ENCODE results near the gene TMEM41A.

Gene TMEM41A

DNA sequence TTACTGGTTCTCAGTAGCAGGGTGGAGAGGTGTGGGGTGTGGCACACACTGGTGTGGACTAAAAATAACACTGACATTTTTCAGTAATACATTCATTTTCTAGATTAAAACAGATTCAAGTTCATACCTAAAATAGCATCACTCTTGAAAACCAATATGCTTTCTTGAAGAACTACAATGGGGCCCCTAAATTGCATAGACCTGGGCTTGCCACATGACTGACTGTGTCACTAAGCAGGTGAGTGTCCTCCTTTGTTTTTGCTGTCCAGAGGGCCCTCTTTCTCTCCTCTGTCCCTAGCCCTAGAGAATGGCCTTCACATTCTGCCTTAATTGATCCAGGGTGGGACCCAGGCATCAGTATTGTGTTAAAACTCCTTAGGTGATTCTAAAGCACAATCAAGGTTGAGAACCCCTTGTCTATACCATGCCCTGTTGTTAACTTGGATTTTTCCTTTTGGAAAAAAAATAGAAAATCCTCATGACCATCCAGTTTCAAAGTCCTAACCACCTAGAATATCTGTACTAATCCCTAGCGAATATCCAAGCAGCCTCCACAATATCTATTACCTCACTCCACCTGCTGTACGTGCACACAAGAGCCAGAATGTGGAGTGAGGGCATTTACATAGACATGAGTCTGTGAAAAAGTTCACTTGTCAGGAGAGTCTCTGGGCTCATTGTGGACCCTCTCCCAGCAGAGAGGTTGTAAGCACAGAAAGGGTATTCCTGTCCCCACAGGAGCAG is 18.7 kb upstream of the TMEM41A start:
- no peak for DNase-seq (ENCODE audit: low read depth)
- TF ChIP-seq, protein P1, sequence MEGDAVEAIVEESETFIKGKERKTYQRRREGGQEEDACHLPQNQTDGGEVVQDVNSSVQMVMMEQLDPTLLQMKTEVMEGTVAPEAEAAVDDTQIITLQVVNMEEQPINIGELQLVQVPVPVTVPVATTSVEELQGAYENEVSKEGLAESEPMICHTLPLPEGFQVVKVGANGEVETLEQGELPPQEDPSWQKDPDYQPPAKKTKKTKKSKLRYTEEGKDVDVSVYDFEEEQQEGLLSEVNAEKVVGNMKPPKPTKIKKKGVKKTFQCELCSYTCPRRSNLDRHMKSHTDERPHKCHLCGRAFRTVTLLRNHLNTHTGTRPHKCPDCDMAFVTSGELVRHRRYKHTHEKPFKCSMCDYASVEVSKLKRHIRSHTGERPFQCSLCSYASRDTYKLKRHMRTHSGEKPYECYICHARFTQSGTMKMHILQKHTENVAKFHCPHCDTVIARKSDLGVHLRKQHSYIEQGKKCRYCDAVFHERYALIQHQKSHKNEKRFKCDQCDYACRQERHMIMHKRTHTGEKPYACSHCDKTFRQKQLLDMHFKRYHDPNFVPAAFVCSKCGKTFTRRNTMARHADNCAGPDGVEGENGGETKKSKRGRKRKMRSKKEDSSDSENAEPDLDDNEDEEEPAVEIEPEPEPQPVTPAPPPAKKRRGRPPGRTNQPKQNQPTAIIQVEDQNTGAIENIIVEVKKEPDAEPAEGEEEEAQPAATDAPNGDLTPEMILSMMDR (conservative IDR thresholded peaks at IDR 0.05; ENCODE audit: low read length) = no peak
- H3K4me3 ChIP-seq (ENCODE audit: low read length) = no peak overlapping the region

DNA sequence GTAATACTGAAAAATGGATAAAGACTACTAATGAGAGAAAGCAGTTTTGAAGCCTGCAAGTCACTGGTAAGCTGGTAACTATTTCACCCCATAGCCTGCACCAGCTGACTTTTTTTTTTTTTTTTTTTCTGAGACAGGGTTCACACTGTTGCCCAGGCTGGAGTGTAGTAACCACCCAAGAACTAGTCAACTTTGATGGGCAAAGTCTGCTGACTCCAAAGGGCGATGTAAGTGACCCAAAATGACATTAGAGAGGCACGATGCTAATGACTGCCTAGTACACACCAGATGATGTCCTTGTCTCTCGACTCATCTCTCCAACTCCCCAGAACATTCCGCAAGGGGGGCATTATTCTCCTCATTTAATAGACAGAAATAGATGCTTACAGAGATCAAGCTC is 12.9 kb upstream of the TMEM41A start:
- TF ChIP-seq, protein P1 (conservative IDR thresholded peaks at IDR 0.05; ENCODE audit: low read length) = no peak
- H3K4me3 ChIP-seq (ENCODE audit: low read length) = no peak overlapping the region
- no peak for DNase-seq (ENCODE audit: low read depth)

DNA sequence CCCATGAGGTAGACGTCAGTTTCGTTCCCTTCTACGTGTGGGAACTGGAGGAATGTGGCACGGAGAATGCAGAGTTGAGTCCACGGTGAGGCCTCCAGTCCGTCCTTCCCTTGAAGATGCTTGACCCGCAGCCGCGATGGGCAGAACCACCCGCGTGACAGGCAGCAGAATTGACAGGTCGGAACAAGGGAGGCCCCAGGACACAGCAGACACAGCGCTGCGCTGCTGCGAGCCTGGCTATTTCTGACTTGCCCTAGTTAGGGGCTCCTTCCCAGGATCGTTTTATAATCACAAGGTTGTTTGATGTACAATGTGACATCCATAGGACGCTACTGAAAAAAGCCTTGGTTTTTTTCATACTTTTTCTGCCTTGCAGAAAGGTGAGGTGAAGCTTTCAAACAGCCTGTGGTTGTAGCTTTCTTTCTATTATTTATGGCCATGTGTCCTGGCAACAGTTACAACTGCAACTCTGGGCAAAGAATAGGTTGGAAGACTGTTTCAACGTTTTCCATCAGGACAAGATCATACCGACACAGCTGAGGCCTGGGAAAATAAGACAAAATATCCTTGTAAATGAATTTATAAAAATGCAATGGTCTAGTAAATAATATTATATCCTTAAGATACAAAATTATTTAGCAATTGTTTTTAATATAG is 9.6 kb upstream of the TMEM41A start:
- no peak overlapping the region for H3K4me3 ChIP-seq (ENCODE audit: low read length)
- DNase-seq (ENCODE audit: low read depth) = no peak
- TF ChIP-seq, protein P1 (conservative IDR thresholded peaks at IDR 0.05; ENCODE audit: low read length) = no peak

DNA sequence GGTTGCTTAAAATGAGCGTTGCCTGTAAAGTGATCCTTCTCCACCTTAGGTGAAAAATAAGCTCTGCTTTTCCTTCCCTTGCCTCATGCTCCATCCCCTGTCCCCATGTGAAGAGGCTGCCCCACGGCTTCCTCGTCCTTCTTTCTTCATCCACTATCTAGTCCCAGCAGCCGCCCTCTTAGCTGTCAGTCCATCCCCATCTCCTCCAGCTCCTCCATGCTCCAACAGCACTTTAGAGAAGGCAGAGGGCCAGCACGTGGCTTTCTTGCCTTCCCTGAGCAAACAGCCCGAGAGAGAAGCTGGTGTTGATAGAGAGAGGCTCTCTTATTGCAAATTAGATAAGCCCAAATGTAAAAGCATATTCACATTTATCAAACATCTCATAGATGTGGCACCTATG is 9.0 kb upstream of the TMEM41A start:
- no peak overlapping the region for H3K4me3 ChIP-seq (ENCODE audit: low read length)
- DNase-seq (ENCODE audit: low read depth) = no peak
- TF ChIP-seq, protein P1 (conservative IDR thresholded peaks at IDR 0.05; ENCODE audit: low read length) = no peak

DNA sequence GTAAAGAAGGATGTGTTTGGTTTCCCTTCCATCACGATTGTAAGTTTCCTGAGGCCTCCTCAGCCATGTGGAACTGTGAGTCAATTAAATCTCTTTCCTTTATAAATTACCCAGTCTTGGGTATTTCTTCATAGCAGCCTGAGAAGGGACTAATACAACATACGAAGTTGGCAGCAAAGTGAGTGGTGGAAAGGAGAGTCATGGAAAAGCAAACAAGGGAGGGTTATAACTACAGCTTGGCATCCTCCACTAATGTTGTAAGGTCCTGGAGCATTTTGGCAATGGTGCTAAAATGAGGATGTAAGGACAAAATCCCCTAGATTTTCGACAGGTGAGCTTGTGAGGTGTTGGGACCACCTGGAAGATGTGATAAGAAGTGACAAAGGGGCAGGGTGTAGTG is 5.8 kb upstream of the TMEM41A start:
- TF ChIP-seq, protein P1 (conservative IDR thresholded peaks at IDR 0.05; ENCODE audit: low read length) = no peak
- DNase-seq (ENCODE audit: low read depth) = no peak
- no peak overlapping the region for H3K4me3 ChIP-seq (ENCODE audit: low read length)

DNA sequence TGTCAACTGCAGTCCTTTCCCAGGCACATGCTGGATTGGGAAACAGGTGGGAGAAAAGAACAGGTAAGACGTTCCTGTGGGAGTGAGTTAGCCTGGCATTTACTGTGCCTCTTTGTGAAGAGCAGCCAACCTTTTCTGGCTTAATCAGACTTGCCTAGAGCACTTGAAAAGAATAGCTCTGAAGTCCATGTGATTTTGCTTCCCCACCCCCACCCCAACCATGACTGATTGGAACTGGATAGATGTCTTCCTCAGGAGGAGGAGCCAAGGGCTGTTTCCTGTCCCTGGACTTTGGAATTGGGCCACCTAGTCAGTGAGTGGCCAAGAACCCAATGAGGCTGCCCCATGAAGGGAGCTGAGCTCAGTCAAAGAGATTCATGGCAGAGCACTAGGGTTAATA is 4.7 kb upstream of the TMEM41A start:
- DNase-seq (ENCODE audit: low read depth) = no peak
- H3K4me3 ChIP-seq (ENCODE audit: low read length) = no peak overlapping the region
- TF ChIP-seq, protein P1 (conservative IDR thresholded peaks at IDR 0.05; ENCODE audit: low read length) = no peak

DNA sequence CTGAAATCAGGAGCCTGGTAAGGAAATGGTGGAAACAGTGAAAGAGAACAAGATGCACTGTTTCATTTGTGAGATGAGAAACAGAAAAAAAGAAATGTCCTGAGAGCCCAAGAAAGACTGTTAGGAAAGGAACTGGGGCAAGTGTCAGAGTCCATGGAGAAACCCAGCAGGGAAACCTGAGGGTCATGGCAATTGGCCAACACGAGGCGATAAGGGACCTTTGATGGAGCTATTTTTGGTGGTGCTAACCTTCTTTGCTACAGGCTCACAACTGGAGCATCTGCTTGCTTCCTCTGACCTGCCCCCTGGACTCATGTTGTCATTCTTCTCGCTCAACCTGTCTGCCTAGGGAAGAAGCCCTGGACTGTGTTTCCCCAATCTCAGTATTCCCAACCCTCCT is 4.2 kb upstream of the TMEM41A start:
- H3K4me3 ChIP-seq (ENCODE audit: low read length) = no peak overlapping the region
- no peak for DNase-seq (ENCODE audit: low read depth)
- TF ChIP-seq, protein P1 (conservative IDR thresholded peaks at IDR 0.05; ENCODE audit: low read length) = no peak

Data from AG10803 (cell line).